Measurements from ENCODE around the gene PCCA.

The PCCA gene

DNA sequence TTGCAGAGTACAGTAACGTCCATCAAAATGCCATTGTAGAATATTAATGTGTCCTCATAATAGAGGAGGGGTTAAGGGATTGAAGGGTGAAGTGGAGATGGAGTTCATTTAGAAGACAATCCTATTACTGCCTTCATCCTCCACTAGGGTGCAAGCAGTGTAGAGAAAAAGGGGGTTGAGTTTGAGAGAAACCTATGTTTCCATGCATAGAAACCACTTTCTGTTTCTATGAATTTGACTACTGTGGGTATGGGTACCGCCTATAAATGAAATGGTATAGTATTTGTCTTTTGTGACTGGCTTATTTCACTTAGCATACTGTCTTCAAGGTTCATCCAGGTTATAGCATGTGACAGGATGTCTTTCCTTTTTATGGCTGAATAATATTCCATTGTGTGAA, 343.7 kb downstream of the PCCA start:
- Mint-ChIP-seq H3K9me3 (peaks cover 4% of the 10 kb centered on the region), H3K27me3 (no peaks in the 10 kb centered on the region), H3K27ac (no peak overlapping the region), H3K36me3 (peaks cover 48% of the 10 kb centered on the region), H3K4me1 (no peaks in the 10 kb centered on the region), H3K4me3 (no peak overlapping the region)
- no peak for ATAC-seq

DNA sequence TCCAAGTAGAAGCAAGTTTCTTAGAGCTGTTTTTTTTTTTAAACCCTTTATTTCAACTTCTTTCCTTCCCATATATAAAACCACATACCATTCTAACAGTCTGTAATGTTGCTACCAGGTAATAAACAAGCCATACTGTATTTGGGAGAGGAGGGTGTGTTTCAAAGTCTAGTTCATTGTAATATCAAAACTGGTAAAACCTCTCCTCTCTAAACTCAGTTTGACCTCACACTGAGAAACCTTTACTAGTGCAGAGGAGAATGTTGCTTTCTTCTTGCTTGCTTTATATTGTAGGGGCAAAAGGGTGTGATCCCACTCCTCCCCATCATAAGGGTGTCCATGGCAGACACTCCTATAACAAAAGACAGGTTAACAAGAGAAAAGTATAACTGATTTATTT, 344.6 kb downstream of the PCCA start:
- Mint-ChIP-seq H3K9me3 (peaks cover 4% of the 10 kb centered on the region), H3K27ac (no peak overlapping the region), H3K36me3 (peaks cover 50% of the 10 kb centered on the region), H3K4me3 (no peak overlapping the region), H3K4me1 (no peaks in the 10 kb centered on the region), H3K27me3 (no peaks in the 10 kb centered on the region)
- ATAC-seq = no peak

DNA sequence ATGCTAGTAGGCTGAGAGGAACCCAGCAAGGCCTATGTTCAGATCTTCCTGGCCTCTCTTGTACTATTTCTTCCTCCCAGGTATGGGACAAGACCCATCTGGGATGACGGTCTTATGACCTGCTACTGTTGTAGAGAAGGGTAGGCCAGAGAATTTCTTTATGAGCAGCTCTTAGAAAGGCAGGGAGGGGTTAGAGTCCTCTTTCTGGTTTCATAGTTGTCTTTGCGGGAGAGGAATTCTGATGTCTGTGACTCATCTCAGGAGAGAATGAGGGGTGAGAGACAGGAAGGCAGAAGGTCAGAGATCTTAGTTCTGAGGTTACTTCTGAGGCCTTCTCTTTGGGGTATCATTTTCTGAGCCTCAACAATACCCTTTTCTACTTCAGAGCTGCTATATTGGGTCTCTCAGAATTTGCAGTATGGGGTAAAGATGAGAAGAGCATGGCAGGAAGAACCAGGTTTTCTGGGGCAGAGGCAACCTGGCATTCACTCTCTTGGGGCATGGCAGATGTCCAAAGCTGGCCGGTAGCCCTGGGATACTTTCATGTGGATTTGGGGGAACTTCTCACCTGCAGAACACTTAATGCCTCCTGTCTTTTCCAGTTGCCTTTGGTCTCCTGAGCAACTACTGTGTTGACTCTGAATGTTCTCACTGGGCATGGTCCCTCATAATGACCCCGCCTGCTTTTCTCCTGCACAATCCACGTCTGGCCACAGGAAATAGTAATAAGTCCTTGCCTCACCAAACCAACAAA, 345.3 kb downstream of the PCCA start:
- peaks cover 44% of the 10 kb centered on the region for H3K36me3 Mint-ChIP-seq
- peak; percentile 69 for ATAC-seq
- H3K4me1 Mint-ChIP-seq = no peaks in the 10 kb centered on the region
- no peak overlapping the region for H3K27ac Mint-ChIP-seq
- H3K27me3 Mint-ChIP-seq = no peaks in the 10 kb centered on the region
- H3K9me3 Mint-ChIP-seq = peaks cover 4% of the 10 kb centered on the region
- no peak overlapping the region for H3K4me3 Mint-ChIP-seq

DNA sequence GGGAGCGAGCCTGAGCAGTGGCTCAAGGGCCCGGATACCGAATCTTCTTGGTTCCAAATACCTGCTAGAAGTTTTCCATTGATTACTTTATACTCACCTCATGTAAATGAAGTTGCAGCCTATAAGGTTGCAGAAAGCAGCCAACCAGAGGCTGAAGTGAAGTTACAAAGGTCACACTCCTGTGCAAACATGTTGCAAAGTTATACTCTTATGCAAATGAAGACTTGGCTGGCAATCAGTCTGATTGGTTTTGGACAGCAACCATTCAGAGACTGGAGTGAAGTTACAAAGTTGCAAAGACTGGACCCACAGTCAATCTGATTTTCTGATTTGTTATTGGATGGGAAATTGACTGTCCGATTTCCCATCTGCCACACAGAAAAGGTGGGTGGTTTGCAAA, 347.2 kb downstream of the PCCA start:
- Mint-ChIP-seq H3K27ac (no peak overlapping the region), H3K9me3 (peaks cover 4% of the 10 kb centered on the region), H3K4me1 (no peaks in the 10 kb centered on the region), H3K27me3 (no peaks in the 10 kb centered on the region), H3K4me3 (no peak overlapping the region), H3K36me3 (peaks cover 31% of the 10 kb centered on the region)
- no peak for ATAC-seq

DNA sequence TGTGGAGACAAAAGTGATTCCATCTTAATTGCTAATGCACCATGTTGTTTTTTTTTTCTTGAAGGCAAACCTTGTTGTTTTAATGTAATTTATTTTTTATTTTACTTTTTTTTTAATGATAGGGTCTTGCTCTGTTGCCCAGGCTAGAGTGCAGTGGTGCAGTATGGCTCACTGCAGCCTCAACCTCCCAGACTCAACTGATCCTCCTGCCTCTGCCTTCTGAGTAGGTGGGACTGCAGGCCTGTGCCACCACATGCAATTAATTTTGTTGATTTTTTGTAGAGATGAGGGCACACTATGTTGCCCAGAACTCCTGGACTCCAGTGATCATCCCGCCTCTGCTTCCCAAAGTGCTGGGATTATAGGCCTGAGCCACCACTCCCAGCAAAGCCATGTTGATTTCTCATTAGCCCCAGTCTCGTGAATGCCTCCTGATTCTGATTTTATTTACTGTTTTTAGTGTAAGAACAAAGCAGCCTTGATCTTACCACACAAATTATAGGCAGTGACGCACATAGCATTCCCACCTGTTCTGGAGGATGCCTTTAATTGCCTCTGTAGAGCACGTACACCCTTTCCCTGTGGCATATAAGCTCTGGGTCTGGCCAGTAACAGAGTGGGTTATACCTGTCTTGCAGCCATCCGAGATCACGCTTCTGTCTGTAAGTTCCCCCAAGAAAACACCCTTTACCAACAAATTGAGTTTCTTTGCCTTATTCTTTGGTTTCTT, 349.3 kb downstream of the PCCA start:
- H3K27ac Mint-ChIP-seq = no peak overlapping the region

DNA sequence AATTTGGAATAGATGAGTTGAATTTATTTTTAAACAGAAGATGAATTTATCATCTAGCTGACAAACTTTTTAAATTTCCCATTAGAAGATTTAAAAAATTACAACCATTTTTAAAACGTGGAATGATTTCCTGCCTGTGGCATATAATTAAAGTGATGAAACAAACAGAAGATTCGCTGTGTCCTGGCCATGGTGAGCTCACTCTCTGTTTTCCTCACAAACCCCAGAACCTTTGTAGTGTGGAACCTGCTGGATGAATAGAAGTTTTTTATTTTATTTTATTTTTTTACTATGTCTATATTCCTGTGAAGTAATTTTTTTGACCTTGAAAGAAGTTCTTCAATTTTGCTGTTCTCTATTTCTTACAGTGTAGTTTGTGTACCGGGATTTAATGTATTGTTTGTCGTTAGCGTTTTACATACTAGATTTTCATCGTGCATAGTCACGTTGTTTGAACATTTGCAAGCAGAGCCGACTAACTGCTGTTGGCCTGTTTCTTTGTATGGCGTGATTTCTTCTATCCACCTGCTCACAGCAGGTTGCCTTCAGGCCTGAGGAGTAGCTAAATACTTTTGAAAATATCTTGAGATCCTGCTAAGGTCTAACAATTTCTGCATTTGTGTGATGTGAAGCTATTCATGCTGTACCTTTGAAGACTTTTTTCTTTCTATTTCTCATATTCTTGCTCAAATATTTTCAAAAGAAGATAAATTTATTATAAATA, 350.5 kb downstream of the PCCA start:
- Mint-ChIP-seq H3K4me1 (no peaks in the 10 kb centered on the region), H3K4me3 (no peak overlapping the region), H3K36me3 (peaks cover 14% of the 10 kb centered on the region), H3K27me3 (no peaks in the 10 kb centered on the region), H3K9me3 (no peaks in the 10 kb centered on the region), H3K27ac (no peak overlapping the region)
- ATAC-seq = no peak

More for the DNA sequence above, 349.3 kb downstream of the PCCA start:
- ATAC-seq = no peak
- no peaks in the 10 kb centered on the region for H3K9me3 Mint-ChIP-seq
- no peak overlapping the region for H3K4me3 Mint-ChIP-seq
- no peaks in the 10 kb centered on the region for H3K27me3 Mint-ChIP-seq
- peaks cover 17% of the 10 kb centered on the region for H3K36me3 Mint-ChIP-seq
- H3K4me1 Mint-ChIP-seq = no peaks in the 10 kb centered on the region

DNA sequence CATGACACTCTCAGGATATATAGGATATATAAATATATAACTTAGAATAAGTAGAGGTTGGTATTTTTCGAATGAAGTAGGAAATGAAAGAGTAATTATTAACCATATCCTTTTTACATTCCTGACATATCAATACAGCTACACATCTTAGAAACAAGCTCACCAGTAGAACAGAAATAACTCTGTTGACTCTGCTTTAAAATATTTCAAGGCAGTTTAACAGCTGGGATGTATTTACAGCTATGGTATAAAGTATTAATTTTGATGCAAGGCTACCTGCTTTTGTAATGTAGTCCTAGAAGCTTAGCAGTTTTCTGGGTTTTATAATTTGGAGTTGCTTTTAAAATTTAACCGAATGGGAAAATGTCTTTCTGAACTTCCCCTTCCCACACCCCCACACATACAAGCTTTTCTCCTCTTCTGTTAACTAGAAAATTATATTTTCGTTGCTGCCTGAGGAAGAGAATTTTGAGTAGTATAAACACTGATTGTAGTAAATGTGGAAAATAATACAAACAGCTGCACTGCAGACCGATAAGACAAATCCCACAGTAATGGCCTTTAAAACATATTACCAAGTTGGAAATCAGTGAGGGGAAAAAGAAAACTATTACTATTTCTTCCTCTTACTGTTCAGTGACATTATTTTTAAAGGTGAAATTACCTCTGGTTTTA, 352.0 kb downstream of the PCCA start:
- Mint-ChIP-seq H3K27me3 (no peaks in the 10 kb centered on the region), H3K36me3 (peaks cover 11% of the 10 kb centered on the region), H3K27ac (no peak overlapping the region), H3K4me1 (no peaks in the 10 kb centered on the region), H3K9me3 (no peaks in the 10 kb centered on the region), H3K4me3 (no peak overlapping the region)
- ATAC-seq = no peak

DNA sequence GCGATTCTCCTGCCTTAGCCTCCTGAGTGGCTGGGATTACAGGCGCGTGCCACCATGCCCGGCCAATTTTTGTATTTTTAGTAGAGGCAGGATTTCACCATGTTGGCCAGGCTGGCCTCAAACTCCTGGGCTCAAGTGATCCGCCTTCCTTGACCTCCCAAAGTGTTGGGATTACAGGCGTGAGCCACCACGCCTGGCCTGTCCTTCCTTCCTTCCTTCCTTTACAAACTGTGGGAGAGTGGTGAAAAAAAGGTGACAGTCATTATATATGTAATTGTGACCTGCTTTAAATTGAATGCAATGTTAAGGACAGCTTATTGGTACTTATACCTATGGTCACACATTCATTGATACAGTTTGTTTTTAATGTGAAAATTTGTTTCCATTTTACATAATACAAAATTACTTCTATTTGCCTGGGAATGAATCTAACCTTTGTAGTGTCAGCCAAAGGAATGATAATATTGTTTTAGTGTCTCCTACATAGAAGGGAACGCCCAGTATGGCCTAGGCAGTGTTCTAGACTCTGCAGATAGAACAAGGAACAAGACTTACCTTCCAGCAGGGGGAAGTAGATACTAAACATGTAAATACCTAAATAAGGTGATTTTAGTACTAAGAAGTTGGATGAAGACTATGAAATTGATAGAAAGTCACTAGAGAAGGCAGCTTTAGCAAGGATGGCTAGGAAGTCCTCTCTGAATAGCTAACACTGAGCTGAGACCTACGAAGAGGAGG, 353.4 kb downstream of the PCCA start:
- Mint-ChIP-seq H3K9me3 (no peaks in the 10 kb centered on the region), H3K4me1 (no peaks in the 10 kb centered on the region), H3K4me3 (no peak overlapping the region), H3K27ac (no peak overlapping the region), H3K36me3 (peaks cover 18% of the 10 kb centered on the region), H3K27me3 (no peaks in the 10 kb centered on the region)
- ATAC-seq = no peak

DNA sequence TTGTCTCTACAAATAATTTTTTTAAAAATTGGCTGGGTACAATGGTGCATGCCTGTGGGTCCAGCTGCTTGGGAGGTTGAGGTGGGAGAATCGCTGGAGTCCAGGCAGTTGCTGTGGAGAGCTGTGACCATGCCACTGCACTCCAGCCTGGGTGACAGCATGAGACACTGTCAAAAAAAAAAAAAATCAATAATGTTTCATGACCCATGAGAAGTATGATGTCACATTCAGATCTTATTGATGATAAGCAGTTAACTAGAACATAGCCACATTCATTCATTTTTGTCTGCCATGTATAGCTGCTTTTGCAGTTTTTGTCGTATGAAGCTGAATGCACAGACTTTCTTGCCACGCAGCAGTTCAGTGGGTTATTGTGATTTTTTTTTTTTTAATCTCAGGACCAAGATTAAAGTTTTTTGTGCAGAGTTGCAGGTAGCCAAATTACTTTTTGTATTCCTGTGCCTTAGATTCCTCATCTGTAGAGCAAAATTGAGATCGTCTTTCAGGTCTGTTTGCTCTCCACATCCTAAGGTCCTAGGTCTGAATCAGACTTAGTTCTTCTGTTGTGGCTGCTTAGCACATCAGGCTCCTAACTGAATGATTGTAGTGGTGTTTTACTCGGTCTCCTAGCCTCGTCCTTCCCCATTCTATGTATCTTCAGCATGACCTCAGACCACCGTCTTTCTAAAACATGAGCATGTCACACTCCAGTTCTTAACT, 354.5 kb downstream of the PCCA start:
- H3K4me1 Mint-ChIP-seq = no peaks in the 10 kb centered on the region
- H3K27me3 Mint-ChIP-seq = no peaks in the 10 kb centered on the region
- H3K36me3 Mint-ChIP-seq = peaks cover 13% of the 10 kb centered on the region
- H3K4me3 Mint-ChIP-seq = no peak overlapping the region
- ATAC-seq = no peak
- H3K27ac Mint-ChIP-seq = no peak overlapping the region
- H3K9me3 Mint-ChIP-seq = no peaks in the 10 kb centered on the region

DNA sequence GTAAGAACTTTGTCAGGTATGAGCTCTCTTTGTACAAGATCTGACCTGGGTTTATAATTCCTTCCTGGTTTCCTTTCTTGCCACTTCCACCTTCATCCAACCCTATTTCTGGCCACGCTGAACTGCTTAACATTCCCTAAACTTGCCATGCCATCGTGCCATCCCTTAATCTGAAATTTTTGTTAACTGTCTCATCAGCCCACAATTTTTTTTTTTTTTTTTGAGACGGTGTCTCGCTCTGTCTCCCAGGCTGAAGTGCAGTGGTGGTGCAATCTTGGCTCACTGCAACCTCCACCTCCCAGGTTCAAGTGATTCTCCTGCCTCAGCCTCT, 355.1 kb downstream of the PCCA start:
- peaks cover 17% of the 10 kb centered on the region for H3K36me3 Mint-ChIP-seq
- peaks cover 3% of the 10 kb centered on the region for H3K9me3 Mint-ChIP-seq
- no peak for ATAC-seq
- no peaks in the 10 kb centered on the region for H3K27me3 Mint-ChIP-seq
- H3K4me3 Mint-ChIP-seq = no peak overlapping the region
- no peaks in the 10 kb centered on the region for H3K4me1 Mint-ChIP-seq
- H3K27ac Mint-ChIP-seq = no peak overlapping the region

DNA sequence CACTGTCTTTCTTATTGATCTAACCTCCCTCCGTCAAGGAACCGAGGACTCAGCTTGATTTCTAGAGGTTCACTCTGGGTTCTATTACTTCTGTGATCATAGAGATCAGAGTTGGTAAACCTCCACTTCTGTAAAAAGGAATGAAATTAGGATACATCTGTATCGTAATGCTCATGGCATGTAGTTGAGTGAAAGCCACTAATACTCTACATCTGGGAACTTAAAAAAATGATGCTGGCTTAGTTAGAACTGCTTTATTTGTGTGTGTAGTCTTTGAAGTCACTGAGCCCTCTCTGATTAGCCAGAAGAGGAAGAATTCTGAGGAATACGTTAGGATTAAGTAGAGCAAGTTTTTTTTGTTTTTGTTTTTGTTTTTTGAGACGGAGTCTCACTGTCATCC, 358.9 kb downstream of the PCCA start:
- no peak overlapping the region for H3K27ac Mint-ChIP-seq
- peaks cover 13% of the 10 kb centered on the region for H3K9me3 Mint-ChIP-seq
- no peak overlapping the region for H3K4me3 Mint-ChIP-seq
- ATAC-seq = no peak
- H3K36me3 Mint-ChIP-seq = peaks cover 47% of the 10 kb centered on the region
- H3K4me1 Mint-ChIP-seq = no peaks in the 10 kb centered on the region
- H3K27me3 Mint-ChIP-seq = no peaks in the 10 kb centered on the region

DNA sequence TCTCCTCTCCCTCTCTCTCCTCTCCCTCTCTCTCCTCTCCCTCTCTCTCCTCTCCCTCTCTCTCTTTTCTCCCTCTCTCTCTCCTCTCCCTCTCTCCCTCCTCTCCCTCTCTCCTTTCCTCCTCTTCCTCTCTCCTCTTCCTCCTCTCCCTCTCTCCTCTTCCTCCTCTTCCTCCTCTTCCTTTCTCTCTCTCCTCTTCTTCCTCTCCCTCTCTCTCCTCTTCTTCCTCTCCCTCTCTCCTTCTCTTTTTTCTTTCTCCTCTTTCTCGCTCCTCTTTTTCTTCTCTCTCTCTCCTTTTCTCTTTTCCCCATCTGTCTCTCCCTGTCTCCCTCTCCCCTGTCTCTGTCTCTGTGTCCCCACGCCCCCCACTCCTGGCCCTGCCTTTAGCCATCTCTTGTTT, 363.0 kb downstream of the PCCA start:
- Mint-ChIP-seq H3K36me3 (peaks cover 53% of the 10 kb centered on the region), H3K4me3 (no peak overlapping the region)
- no peak for ATAC-seq

DNA sequence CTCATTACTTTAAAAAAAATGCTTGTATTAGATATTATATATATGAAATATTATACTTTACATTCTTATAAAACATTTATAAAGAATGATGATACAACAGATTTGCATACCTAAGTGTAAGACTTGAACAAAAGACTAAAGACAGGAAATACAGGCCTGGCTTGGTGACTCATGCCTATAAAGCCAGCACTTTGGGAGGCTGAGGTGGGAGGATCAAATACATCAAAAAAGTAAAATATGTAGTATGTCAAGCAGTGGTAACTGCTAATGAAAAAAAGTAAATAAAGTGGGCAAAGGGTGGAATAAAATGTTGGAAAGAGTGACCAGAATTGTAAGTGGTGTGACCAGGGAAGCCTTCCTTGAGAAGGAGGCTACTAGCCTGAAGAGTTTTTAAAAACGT, 366.0 kb downstream of the PCCA start:
- Mint-ChIP-seq H3K4me1 (no peaks in the 10 kb centered on the region), H3K9me3 (peaks cover 13% of the 10 kb centered on the region), H3K36me3 (peaks cover 57% of the 10 kb centered on the region), H3K4me3 (no peak overlapping the region), H3K27me3 (no peaks in the 10 kb centered on the region), H3K27ac (no peak overlapping the region)
- no peak for ATAC-seq

More for the DNA sequence above, 363.0 kb downstream of the PCCA start:
- no peak overlapping the region for H3K27ac Mint-ChIP-seq
- peaks cover 13% of the 10 kb centered on the region for H3K9me3 Mint-ChIP-seq
- no peaks in the 10 kb centered on the region for H3K4me1 Mint-ChIP-seq
- no peaks in the 10 kb centered on the region for H3K27me3 Mint-ChIP-seq

DNA sequence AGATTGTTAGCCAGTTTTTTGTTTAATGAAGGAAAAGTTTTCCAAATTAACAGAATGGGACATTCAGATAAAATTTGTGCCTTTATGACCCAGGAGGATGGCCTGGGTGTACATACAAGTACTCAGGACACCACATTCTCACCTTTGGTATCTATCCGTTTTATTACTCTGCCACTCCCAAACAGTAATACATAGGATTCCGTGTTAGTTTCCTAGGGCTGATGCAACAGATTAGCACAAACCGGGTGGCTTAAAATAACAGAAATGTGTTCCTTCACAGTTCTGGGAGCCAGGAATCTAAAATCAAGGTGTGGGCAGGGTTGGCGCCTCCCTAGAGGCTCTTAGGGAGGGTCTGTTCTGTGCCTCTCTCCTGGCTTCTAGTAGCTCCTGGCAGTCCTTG, 369.8 kb downstream of the PCCA start:
- no peaks in the 10 kb centered on the region for H3K4me1 Mint-ChIP-seq
- peaks cover 37% of the 10 kb centered on the region for H3K36me3 Mint-ChIP-seq
- peaks cover 4% of the 10 kb centered on the region for H3K9me3 Mint-ChIP-seq
- ATAC-seq = no peak
- no peaks in the 10 kb centered on the region for H3K27me3 Mint-ChIP-seq
- no peak overlapping the region for H3K27ac Mint-ChIP-seq
- H3K4me3 Mint-ChIP-seq = no peak overlapping the region
